Smooth muscle cell of the coronary artery (primary cell): ENCODE results near the gene GUCY2F. TPM values are rescaled to one million over a fixed set of nuclear protein-coding genes. Genes with fewer than 3 reads are reported as not detected.

Source experiments
- total RNA-seq: library from RNA; depleted of rRNA; stranded (reverse); fragments of >200 nt; gene quantifications from 2 replicates; pipeline ENCODE4 v1.2.3, GENCODE V29; 2014; ENCODE audit warnings: low replicate concordance

GUCY2F gene
- under 0.01 and 0.08 TPM in 2 replicates for total RNA-seq

GRCh38 chrX:109481986-109482385 is at the start of gene GUCY2F:
Gene GUCY2F, minus strand, starts transcription at chrX:109482086. Its CDS starts 6,150 bp downstream, at chrX:109475936.

Other genes starting within 250 kb of the GUCY2F start
- 3.6 and 7.6 TPM in 2 replicates for gene NXT2, start 54.8 kb upstream of the GUCY2F start, total RNA-seq
- 0.15 and 0.23 TPM in 2 replicates for gene KCNE5, start 143.1 kb upstream of the GUCY2F start, total RNA-seq